Prostate gland (tissue), 2 donors: ENCODE measurements around the gene MARF1.

ENCODE experiments used
- POLR2A ChIP-seq: fragments of 450-650 bp; IDR thresholded peaks from one replicate; pipeline ENCODE4 v1.6.1; 2016; ENCODE audit warnings: antibody characterized with exemption, mild to moderate bottlenecking
- TF ChIP-seq, protein P1 (sequence below), 4 experiments: fragments of 200-600 bp in 2 of 4; fragments of 450-650 bp in 2 of 4; sonication (generic) in 2 of 4; IDR thresholded peaks; 1 replicate in 3 of 4; 2 replicates in 1 of 4; pipeline ENCODE4 v1.5.1; 2016 to 2019; ENCODE audit warnings: antibody characterized with exemption in 4 of 4, mild to moderate bottlenecking in 2 of 4, moderate library complexity in 2 of 4

DNA sequence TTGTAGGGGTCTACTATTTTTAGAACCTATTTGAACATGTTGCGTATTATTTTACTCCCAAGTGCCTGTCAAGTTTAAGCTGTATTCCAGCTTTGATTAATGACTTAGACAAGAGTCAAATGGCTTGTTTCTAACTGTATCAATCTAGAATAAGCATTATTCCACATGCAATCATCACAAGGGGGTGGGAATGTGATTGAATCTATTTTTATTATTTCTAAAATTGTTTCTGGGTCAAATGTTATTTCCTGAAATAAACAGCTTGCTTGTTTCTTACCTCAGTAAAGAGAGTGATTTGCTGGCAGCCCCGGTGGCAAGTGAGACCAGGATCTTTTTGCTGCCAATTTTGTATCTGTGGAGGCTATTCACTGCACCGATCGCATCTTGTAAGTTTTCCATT, 21.5 kb downstream of the MARF1 start:
- TF ChIP-seq, protein P1, sequence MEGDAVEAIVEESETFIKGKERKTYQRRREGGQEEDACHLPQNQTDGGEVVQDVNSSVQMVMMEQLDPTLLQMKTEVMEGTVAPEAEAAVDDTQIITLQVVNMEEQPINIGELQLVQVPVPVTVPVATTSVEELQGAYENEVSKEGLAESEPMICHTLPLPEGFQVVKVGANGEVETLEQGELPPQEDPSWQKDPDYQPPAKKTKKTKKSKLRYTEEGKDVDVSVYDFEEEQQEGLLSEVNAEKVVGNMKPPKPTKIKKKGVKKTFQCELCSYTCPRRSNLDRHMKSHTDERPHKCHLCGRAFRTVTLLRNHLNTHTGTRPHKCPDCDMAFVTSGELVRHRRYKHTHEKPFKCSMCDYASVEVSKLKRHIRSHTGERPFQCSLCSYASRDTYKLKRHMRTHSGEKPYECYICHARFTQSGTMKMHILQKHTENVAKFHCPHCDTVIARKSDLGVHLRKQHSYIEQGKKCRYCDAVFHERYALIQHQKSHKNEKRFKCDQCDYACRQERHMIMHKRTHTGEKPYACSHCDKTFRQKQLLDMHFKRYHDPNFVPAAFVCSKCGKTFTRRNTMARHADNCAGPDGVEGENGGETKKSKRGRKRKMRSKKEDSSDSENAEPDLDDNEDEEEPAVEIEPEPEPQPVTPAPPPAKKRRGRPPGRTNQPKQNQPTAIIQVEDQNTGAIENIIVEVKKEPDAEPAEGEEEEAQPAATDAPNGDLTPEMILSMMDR (IDR thresholded peaks at IDR 0.05): no peak
- TF ChIP-seq POLR2A: no peak
